ENCODE data around the gene TMEM117.

The TMEM117 gene

DNA sequence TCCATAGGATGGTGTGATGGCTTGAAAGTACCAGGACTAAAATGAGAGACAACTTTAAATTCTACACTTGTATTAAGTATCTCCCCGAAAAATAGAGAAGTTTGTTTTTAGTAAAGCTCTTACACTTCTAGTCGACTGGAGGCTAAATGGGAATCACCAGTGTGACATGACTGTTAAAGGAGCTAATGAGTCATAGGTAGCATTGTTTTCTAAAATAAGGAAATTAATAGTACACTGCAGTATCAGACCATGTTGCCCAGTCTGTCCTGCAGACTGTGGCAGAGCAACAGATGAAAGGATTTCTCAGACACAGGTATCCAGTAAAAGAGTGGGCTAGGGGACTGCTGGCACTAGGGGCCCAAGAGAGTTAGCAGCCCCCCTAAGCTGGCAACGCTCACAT is 140.1 kb downstream of the TMEM117 start:
- no CpG with 5 or more reads among the region's 3 CpGs for WGBS, 2 donors (ENCODE audit: extremely low coverage in 2 of 2, insufficient read length in 2 of 2, insufficient replicate concordance in 1 of 2)
- Histone ChIP-seq H3K18ac (ENCODE audit: low read length) (no peak overlapping the region), H3K9me3 (replicated peaks in 1 of 2; ENCODE audit: control insufficient read depth in 2 of 2, insufficient read depth in 1 of 2, low read depth in 1 of 2, low read length in 2 of 2) (peaks cover 0 to 4% of the 10 kb centered on the region in 2 donors), H2AFZ (ENCODE audit: low read length) (no peak overlapping the region), H3K4me3 (ENCODE audit: low read length in 2 of 2) (no peak overlapping the region), H3K79me1 (ENCODE audit: low read depth, low read length) (no peaks in the 10 kb centered on the region), H3K14ac (ENCODE audit: low read length) (no peak overlapping the region), H2BK15ac (ENCODE audit: low read length) (no peak overlapping the region), H2AK5ac (ENCODE audit: low read depth, low read length) (no peak overlapping the region), H2BK12ac (ENCODE audit: low read length) (no peak overlapping the region), H3K27ac (replicated peaks; ENCODE audit: low read length) (no peak overlapping the region), H3K4me2 (ENCODE audit: insufficient read depth, low read length, poor library complexity, severe bottlenecking) (no peak overlapping the region), H3K27me3 (ENCODE audit: control insufficient read depth in 3 of 3, insufficient read depth in 3 of 3, low read depth in 1 of 3, low read length in 3 of 3) (no peaks in the 10 kb centered on the region), H3K36me3 (replicated peaks in 1 of 2; ENCODE audit: control insufficient read depth in 2 of 2, insufficient read depth in 2 of 2, low read length in 2 of 2) (no peaks in the 10 kb centered on the region), H3K23ac (ENCODE audit: low read depth, low read length, poor library complexity) (no peak overlapping the region), H4K8ac (ENCODE audit: low read depth, low read length) (no peak overlapping the region), H3K4me1 (ENCODE audit: control insufficient read depth in 2 of 2, insufficient read depth in 1 of 2, low read depth in 1 of 2, low read length in 2 of 2) (no peaks in the 10 kb centered on the region), H3K4ac (ENCODE audit: low read length) (no peak overlapping the region), H3K9ac (ENCODE audit: low read depth, low read length, poor library complexity) (no peak overlapping the region), H2BK120ac (ENCODE audit: low read depth, low read length) (no peak overlapping the region), H2BK5ac (ENCODE audit: low read length) (no peak overlapping the region), H4K91ac (ENCODE audit: low read depth, low read length, poor library complexity) (no peak overlapping the region)
- DNase-seq (ENCODE audit: low spot score) = no peak

DNA sequence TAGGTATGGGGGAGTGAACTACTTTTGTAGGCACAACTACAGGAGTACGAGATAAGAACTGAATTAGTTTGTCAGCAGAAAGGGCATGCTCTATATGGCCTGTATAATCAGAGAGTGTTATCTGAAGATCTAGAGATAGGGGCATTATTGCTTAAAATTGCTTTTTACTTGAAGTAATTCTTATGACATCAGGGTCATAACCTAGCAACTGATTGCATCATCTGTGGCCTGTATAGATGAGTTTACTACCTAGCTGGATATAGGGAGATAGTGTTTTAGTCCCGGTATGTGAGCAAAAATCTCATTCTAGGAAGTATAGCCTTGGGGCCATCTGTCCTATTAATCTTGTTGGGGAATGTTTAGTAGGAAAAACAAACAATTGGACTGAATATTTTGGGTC is 142.7 kb downstream of the TMEM117 start:
- no peaks in the 10 kb centered on the region for H3K36me3 ChIP-seq (replicated peaks in 1 of 2; ENCODE audit: control insufficient read depth in 2 of 2, insufficient read depth in 2 of 2, low read length in 2 of 2)
- no peak overlapping the region for H2BK15ac ChIP-seq (ENCODE audit: low read length)
- H2BK120ac ChIP-seq (ENCODE audit: low read depth, low read length) = no peak overlapping the region
- H3K23ac ChIP-seq (ENCODE audit: low read depth, low read length, poor library complexity) = no peak overlapping the region
- no peak overlapping the region for H3K4ac ChIP-seq (ENCODE audit: low read length)
- no CpG with 5 or more reads among the region's 2 CpGs for WGBS, 2 donors (ENCODE audit: extremely low coverage in 2 of 2, insufficient read length in 2 of 2, insufficient replicate concordance in 1 of 2)
- no peak overlapping the region for H3K27ac ChIP-seq (replicated peaks; ENCODE audit: low read length)
- H2BK5ac ChIP-seq (ENCODE audit: low read length) = no peak overlapping the region
- no peak for DNase-seq (ENCODE audit: low spot score)
- no peak overlapping the region for H3K4me2 ChIP-seq (ENCODE audit: insufficient read depth, low read length, poor library complexity, severe bottlenecking)
- H3K79me1 ChIP-seq (ENCODE audit: low read depth, low read length) = no peaks in the 10 kb centered on the region
- H2BK12ac ChIP-seq (ENCODE audit: low read length) = no peak overlapping the region
- no peak overlapping the region for H4K91ac ChIP-seq (ENCODE audit: low read depth, low read length, poor library complexity)
- no peak overlapping the region for H2AK5ac ChIP-seq (ENCODE audit: low read depth, low read length)
- no peak overlapping the region for H3K9ac ChIP-seq (ENCODE audit: low read depth, low read length, poor library complexity)
- no peaks in the 10 kb centered on the region for H3K4me1 ChIP-seq (ENCODE audit: control insufficient read depth in 2 of 2, insufficient read depth in 1 of 2, low read depth in 1 of 2, low read length in 2 of 2)
- H3K18ac ChIP-seq (ENCODE audit: low read length) = no peak overlapping the region
- no peak overlapping the region for H2AFZ ChIP-seq (ENCODE audit: low read length)
- H3K14ac ChIP-seq (ENCODE audit: low read length) = no peak overlapping the region
- no peak overlapping the region for H3K4me3 ChIP-seq (ENCODE audit: low read length in 2 of 2)
- peaks cover 0 to 4% of the 10 kb centered on the region in 2 donors for H3K9me3 ChIP-seq (replicated peaks in 1 of 2; ENCODE audit: control insufficient read depth in 2 of 2, insufficient read depth in 1 of 2, low read depth in 1 of 2, low read length in 2 of 2)
- no peaks in the 10 kb centered on the region for H3K27me3 ChIP-seq (ENCODE audit: control insufficient read depth in 3 of 3, insufficient read depth in 3 of 3, low read depth in 1 of 3, low read length in 3 of 3)
- H4K8ac ChIP-seq (ENCODE audit: low read depth, low read length) = no peak overlapping the region

DNA sequence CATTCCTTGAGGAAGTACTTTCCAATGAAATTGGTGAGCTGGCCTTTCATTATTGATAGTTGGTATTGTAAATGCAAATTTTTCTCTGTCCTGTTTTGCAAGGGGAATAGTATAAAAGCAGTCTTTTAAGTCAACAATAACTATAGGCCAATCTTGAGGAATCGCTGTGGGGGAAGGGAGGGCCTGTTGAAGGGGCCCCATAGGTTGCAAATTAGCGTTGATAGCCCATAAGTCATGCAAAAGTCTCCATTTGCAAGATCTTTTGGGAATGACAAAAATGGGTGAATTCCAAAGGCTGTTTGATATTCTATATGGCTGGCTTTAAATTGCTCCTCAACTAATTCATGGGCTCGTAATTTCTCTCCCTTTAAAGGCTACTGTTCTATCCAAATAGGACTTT is 143.6 kb downstream of the TMEM117 start:
- H3K27me3 ChIP-seq (ENCODE audit: control insufficient read depth in 3 of 3, insufficient read depth in 3 of 3, low read depth in 1 of 3, low read length in 3 of 3) = no peaks in the 10 kb centered on the region
- H3K9me3 ChIP-seq (replicated peaks in 1 of 2; ENCODE audit: control insufficient read depth in 2 of 2, insufficient read depth in 1 of 2, low read depth in 1 of 2, low read length in 2 of 2) = peaks cover 0 to 4% of the 10 kb centered on the region in 2 donors
- no peak overlapping the region for H2BK12ac ChIP-seq (ENCODE audit: low read length)
- no peak overlapping the region for H3K18ac ChIP-seq (ENCODE audit: low read length)
- H3K4me3 ChIP-seq (ENCODE audit: low read length in 2 of 2) = no peak overlapping the region
- H3K14ac ChIP-seq (ENCODE audit: low read length) = no peak overlapping the region
- no CpG with 5 or more reads among the region's 3 CpGs for WGBS, 2 donors (ENCODE audit: extremely low coverage in 2 of 2, insufficient read length in 2 of 2, insufficient replicate concordance in 1 of 2)
- H3K23ac ChIP-seq (ENCODE audit: low read depth, low read length, poor library complexity) = no peak overlapping the region
- no peak overlapping the region for H4K91ac ChIP-seq (ENCODE audit: low read depth, low read length, poor library complexity)
- H3K9ac ChIP-seq (ENCODE audit: low read depth, low read length, poor library complexity) = no peak overlapping the region
- H2BK5ac ChIP-seq (ENCODE audit: low read length) = no peak overlapping the region
- no peak overlapping the region for H2AK5ac ChIP-seq (ENCODE audit: low read depth, low read length)
- no peak overlapping the region for H2BK15ac ChIP-seq (ENCODE audit: low read length)
- DNase-seq (ENCODE audit: low spot score) = no peak
- H3K36me3 ChIP-seq (replicated peaks in 1 of 2; ENCODE audit: control insufficient read depth in 2 of 2, insufficient read depth in 2 of 2, low read length in 2 of 2) = no peaks in the 10 kb centered on the region
- no peak overlapping the region for H2AFZ ChIP-seq (ENCODE audit: low read length)
- no peak overlapping the region for H2BK120ac ChIP-seq (ENCODE audit: low read depth, low read length)
- no peak overlapping the region for H3K4ac ChIP-seq (ENCODE audit: low read length)
- H3K27ac ChIP-seq (replicated peaks; ENCODE audit: low read length) = no peak overlapping the region
- H3K4me2 ChIP-seq (ENCODE audit: insufficient read depth, low read length, poor library complexity, severe bottlenecking) = no peak overlapping the region
- H4K8ac ChIP-seq (ENCODE audit: low read depth, low read length) = no peak overlapping the region
- H3K4me1 ChIP-seq (ENCODE audit: control insufficient read depth in 2 of 2, insufficient read depth in 1 of 2, low read depth in 1 of 2, low read length in 2 of 2) = no peaks in the 10 kb centered on the region
- no peaks in the 10 kb centered on the region for H3K79me1 ChIP-seq (ENCODE audit: low read depth, low read length)

DNA sequence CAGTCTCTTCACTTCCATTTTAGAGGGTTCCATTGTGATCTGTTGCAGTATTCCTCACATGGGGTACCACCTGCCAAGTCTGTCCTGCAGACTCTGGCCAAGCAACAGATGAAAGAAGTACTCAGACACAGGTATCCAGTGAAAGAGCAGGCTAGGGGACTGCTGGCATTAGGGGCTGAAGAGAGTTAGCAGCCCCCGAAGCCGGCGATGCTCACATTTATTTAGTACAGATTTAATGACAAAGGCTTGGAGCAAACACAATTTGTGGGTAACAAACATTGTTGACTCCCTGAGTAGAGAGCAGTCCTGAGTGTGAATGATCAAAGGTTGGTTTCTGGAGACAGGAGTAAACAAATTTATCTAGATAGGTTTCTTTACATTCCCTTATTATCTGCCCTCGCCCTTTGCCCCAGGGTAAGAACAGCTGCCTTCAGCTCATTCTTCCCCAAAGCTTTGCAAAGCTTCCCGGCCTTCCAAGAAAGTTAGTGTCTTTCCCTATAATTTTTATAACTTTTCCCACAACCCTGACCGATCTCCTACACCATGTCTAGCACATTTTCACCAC is 144.8 kb downstream of the TMEM117 start:
- Histone ChIP-seq H3K4ac (ENCODE audit: low read length) (no peak overlapping the region), H4K91ac (ENCODE audit: low read depth, low read length, poor library complexity) (no peak overlapping the region), H3K4me2 (ENCODE audit: insufficient read depth, low read length, poor library complexity, severe bottlenecking) (no peak overlapping the region), H3K4me3 (ENCODE audit: low read length in 2 of 2) (no peak overlapping the region), H3K79me1 (ENCODE audit: low read depth, low read length) (no peaks in the 10 kb centered on the region), H2BK5ac (ENCODE audit: low read length) (no peak overlapping the region), H2BK12ac (ENCODE audit: low read length) (no peak overlapping the region), H4K8ac (ENCODE audit: low read depth, low read length) (no peak overlapping the region), H3K9ac (ENCODE audit: low read depth, low read length, poor library complexity) (no peak overlapping the region), H2AK5ac (ENCODE audit: low read depth, low read length) (no peak overlapping the region), H3K27ac (replicated peaks; ENCODE audit: low read length) (no peak overlapping the region), H3K36me3 (replicated peaks in 1 of 2; ENCODE audit: control insufficient read depth in 2 of 2, insufficient read depth in 2 of 2, low read length in 2 of 2) (no peaks in the 10 kb centered on the region), H2BK120ac (ENCODE audit: low read depth, low read length) (no peak overlapping the region), H2AFZ (ENCODE audit: low read length) (no peak overlapping the region), H3K27me3 (ENCODE audit: control insufficient read depth in 3 of 3, insufficient read depth in 3 of 3, low read depth in 1 of 3, low read length in 3 of 3) (no peaks in the 10 kb centered on the region), H3K14ac (ENCODE audit: low read length) (no peak overlapping the region), H2BK15ac (ENCODE audit: low read length) (no peak overlapping the region), H3K18ac (ENCODE audit: low read length) (no peak overlapping the region), H3K4me1 (ENCODE audit: control insufficient read depth in 2 of 2, insufficient read depth in 1 of 2, low read depth in 1 of 2, low read length in 2 of 2) (no peaks in the 10 kb centered on the region), H3K9me3 (replicated peaks in 1 of 2; ENCODE audit: control insufficient read depth in 2 of 2, insufficient read depth in 1 of 2, low read depth in 1 of 2, low read length in 2 of 2) (peaks cover 0 to 4% of the 10 kb centered on the region in 2 donors), H3K23ac (ENCODE audit: low read depth, low read length, poor library complexity) (no peak overlapping the region)
- DNase-seq (ENCODE audit: low spot score) = no peak
- no CpG with 5 or more reads among the region's 6 CpGs for WGBS, 2 donors (ENCODE audit: extremely low coverage in 2 of 2, insufficient read length in 2 of 2, insufficient replicate concordance in 1 of 2)
